Stimulated activated CD4-positive, alpha-beta T cell treated with anti-CD3 and anti-CD28 coated beads, TNF-alpha, amount 100 ng/mL, for 1 hour (primary cell): ENCODE data around the gene KCTD1.
A peak's percentile ranks its signal among the peaks of the same experiment; 100 is the strongest.

Experiments
- DNase-seq, 3 donors: peaks; one replicate each; pipeline ENCODE4 v3.0.0-alpha.2; 2020; ENCODE audit warnings: low read depth in 3 of 3, low spot score in 1 of 3

The KCTD1 gene

DNA sequence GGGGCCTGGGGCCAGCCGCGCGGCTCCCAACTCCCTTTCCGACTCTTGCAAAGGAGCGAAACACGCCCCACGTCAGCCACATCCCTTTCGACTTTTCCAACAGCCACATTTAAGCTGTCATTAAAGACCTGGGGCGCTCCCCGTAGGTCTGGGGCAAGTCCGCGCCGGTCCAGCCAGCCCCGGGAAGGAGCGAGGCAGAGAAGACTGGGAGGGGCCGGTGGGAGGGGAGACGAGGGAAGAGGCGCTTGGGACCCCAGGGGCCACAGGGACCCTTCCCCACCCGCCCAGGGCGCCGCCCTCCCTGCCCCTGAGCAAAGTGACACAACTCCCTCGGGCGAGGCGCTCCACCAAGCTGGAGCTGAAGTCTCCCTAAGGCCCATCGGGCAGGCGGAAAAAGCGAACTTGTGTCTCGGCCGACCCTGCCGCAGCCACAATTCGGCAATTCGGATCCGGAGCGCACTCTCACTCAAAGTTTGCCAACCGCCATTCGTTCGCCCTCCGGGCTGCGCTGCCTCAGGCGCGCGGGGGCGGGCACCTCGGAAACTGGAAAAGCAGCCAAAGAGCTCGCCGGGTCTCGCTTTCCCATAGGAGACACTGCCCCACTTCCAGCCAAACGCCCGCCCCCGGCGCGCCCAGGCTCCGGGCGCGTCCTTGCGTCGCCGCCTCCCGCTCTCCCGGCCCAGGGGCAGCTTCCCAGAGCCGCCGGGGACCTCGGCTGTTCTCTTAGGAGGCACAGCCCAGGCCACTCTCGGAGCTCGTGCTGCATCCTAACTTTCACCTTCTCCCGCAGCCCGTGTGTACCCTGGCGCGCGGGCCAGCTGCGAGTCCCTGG is 1.1 kb upstream of the KCTD1 start:
- no peak for DNase-seq

DNA sequence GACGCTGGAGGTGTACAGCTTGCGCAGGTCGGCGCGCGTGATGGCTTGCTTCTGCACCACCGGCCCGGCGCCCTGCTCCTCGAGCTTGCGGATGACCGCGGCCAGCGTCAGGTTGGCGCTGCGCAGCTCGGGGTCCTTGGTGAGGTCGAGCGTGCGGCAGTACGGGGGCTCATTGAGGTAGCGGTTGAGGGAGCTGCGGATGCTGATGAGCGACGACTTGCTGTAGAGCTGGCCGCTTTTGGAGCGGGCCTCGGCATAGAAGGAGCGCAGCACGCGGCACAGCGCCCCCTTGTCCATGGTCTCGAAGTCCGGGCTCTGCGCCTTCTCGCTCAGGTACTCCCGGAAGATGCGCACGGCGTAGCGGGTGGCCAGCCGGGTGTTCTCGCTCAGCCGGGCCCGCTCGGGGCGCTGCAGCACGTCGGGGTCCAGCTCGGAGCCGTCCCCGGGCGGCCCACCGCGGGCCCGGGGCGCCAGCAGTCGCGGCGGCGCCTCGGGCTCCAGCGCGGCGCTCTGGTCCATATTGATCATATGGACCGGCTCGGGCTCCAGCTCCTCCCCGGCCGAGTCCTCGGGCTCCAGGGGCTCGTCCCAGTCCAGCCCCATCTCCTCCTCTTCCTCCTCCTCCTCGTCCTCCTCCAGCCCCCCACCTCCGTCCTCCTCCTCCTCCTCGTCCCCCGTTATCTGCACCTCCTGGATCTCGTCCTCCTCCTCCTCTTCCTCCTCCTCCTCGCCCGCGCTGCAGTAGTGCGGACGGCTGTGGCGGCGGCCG is 523 bp downstream of the KCTD1 start:
- DNase-seq: peak in 1 of 3 donors; percentile 45

GRCh38 chr18:26546875-26547645 is 1.3 kb downstream of the KCTD1 start:
- DNase-seq: no peak

DNA sequence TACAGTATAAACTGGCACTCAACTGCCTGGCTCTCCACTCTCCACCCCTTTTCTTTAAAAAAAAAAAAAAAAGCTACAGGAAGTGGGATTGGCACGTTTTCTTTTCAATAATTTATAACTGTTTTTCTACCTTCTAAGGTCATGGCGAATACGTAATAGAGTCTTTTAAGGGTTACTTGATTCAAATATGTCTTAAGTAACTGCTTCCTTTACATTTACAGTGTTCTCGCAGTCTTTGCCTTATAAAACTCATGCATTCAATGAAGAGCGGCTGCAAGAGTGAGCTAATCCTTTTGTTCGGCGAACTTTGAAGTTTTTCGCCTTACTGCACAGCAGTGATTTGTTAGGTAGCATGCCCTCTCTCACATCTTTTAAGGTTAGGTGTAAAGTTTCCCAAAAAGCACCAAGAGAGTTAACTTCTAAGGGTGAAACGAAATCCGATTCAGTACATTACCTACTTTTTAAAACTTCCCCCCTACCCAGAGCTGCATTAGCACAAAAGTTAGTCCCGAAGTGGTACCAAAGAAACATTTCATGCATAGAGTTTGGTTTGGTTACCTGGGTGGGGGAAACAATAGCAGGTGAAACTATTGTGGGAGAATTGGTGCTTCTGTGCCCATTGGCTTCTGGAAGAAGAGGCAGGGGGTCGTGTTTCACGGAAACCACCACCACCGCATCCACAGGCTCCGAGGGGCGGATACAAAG is 2.0 kb downstream of the KCTD1 start:
- DNase-seq: no peak

DNA sequence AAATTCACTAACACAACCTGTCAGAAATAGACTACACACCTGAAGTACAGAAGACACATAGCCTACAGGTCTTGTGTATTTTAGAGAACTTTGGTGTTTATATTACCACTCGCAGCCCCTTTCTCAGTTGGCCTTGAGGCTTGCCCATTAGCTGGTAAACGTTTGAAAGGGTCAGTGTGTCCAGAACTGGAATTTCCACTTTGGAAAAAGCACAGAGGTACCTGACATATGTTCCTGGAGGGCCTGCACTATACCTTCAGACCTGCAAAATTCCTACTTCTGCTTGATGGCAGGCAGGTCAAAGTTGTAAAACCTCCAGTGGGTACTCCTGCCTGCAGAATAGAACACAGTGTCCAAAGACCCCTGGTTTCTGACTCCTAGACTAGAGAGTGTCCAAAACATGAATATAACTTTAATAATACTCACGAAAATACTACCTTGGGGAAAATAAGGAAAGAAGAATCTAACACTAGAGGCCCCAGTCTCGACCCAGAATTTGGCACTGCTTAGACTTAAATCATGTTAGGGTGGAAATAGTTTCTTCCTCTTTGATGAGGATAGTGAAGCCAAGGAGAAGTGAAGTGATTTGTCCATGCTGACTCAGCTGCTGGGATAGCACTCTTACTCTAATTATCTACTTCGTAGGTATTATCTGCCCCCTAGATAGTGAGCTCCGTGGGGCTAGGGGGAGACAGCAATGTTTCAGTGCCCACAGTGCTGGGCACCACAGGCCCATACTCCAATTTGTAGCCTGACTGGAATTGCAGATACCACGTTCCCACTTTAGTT is 2.8 kb downstream of the KCTD1 start:
- DNase-seq: no peak

DNA sequence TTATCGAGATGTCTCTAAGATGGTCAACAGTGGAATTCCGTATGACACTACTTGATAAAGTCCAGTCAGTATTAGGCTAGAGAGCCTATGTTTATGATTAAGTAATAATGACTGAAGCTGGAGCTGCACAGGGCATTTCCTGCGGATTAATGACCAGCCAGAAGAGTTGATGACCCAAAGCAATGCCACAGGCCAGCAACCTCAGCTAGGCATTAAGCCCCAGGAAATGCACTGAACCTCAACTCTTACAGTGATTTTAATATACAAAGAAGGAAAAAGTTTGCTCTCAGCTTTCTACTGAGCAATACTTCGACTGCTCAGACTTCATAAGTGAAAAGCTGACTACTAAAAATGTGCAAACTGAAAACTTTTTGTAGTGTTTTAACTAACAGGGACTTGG is 3.9 kb downstream of the KCTD1 start:
- DNase-seq: no peak

DNA sequence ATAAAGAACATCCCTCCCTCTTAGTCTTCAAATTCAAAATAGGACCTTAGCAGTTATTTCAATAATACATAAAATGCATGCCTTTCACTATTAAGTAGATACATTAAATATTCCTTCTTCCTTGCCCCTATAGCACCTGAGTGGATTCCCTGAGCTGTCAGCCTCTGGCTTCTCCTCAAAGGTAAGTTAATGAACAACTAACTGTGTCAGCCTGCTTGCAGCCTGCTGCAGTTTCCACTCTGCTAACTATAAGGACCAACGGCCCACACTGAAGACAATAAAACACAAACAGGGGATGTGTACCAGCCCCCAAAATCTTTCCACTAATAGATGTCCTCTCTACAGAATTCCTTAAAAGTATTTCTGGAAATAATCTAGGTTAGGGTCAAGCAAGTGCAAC is 5.0 kb downstream of the KCTD1 start:
- DNase-seq: no peak

GRCh38 chr18:26540043-26540628 is 8.2 kb downstream of the KCTD1 start:
- no peak for DNase-seq

DNA sequence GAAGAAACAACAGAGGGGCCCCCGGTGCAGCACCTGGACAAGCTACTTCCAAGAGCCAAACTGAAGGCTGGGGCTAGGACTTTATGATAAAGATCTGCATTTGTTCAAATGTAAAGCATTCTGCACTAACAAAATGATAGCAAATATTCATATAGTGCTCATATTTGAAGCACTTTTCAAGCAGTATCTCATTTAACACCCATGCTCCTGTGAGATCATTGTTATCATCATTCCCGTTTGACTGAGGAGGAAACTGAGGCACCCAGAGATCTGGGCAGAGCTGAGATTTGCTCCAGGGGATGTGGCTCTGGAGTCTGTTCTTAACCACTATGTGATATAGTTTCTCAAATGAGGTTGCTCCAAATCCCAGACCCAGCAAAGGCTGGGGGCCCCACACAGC is 9.8 kb downstream of the KCTD1 start:
- DNase-seq: no peak

GRCh38 chr18:26536664-26537063 is 11.7 kb downstream of the KCTD1 start:
- DNase-seq: no peak

DNA sequence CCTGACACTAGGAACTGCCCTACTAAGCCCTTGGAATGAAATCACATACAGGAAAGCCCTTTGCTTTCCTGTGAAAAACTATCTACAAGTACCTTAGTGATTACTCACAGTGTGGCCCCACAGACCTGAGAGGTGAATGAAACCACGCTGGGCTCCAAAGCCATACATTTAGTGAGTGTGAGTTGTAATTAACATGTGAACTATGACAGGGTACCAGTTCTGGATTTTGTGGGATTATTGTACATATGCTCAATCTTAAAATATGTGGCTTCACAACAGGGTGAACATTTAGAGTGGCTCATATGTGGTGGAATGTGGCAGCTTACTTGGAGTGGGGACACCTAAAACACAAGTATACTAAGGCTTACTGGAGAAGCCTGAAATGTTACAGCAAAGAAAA is 12.3 kb downstream of the KCTD1 start:
- DNase-seq: no peak

DNA sequence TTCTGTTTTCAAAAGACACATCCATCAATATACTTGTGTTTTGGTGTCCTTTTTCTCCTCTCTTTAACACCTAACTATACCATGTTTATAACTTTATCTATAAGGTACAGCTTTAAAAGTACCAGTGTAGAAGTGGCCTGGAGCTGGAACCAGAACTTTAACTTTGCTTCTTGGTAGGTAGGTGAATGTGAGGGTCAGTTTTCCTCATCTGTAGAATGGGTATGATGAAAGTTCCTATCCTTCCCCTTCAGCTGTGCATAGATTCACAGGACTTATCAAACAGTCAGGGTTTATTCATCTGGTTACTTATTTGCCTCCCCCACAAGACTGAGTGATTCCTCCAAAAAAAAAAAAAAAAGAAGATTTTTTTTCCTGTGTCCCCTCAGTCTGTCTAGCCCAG is 12.7 kb downstream of the KCTD1 start:
- DNase-seq: no peak

- DNase-seq: no peak
Measured at GRCh38 chr18:26532367-26533340, 15.7 kb downstream of the KCTD1 start.

- DNase-seq: no peak
Measured at GRCh38 chr18:26531605-26532298, 16.6 kb downstream of the KCTD1 start.

DNA sequence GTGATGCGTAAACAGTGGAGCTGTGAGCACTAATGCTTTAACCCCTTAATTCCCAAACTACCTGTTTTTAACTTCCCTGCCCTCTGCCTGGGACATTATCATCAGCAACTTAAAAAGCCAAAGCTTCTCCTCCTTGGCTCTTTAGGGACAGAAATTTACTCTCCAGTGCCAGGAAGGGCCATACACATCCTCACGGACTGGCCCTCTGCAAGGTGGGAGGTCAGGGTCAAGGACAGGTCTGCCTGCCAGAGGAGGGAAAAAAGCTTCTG is 21.5 kb downstream of the KCTD1 start:
- DNase-seq: no peak

- DNase-seq: no peak
Measured at GRCh38 chr18:26526128-26526965, 22.0 kb downstream of the KCTD1 start.

- no peak for DNase-seq
Measured at GRCh38 chr18:26524504-26525351, 23.6 kb downstream of the KCTD1 start.
